ENCODE results near the gene MYH14. TPM values are rescaled to one million over a fixed set of nuclear protein-coding genes. Genes with fewer than 3 reads are reported as not detected.

MYH14 gene
- total RNA-seq, 1 donor from 2014 or later, result not detected

- intact Hi-C loops (cut with micrococcal nuclease), result loop anchor here (1.0 to 2.0 kb wide), 14 partner anchors 11 to 565 kb away; partner anchors contain the start of genes EMC10, GARIN5A, JOSD2 and KCNC3
These were observed 154.0 kb downstream of the MYH14 start for GRCh38 chr19:50357178-50358100.

GRCh38 chr19:50358483-50359327 is 155.3 kb downstream of the MYH14 start:
- intact Hi-C loops (cut with micrococcal nuclease), result no loop called here

- intact Hi-C loops (cut with micrococcal nuclease), result no loop called here
These were observed 156.0 kb downstream of the MYH14 start for GRCh38 chr19:50359328-50359818.

Other genes starting within 250 kb of the MYH14 start
- gene SIGLEC11, start 242.4 kb upstream of the MYH14 start, total RNA-seq, result not detected in 2 replicates
- 73.2 and 80.2 TPM in 2 replicates for gene VRK3, start 178.2 kb upstream of the MYH14 start, total RNA-seq
- 9.6 and 10.4 TPM in 2 replicates for gene ZNF473, start 177.6 kb upstream of the MYH14 start, total RNA-seq
- not detected in 2 replicates for gene IZUMO2, start 40.3 kb upstream of the MYH14 start, total RNA-seq
- 16.0 and 17.2 TPM in 2 replicates for gene KCNC3, start 125.8 kb downstream of the MYH14 start, total RNA-seq
- 8.3 and 10.4 TPM in 2 replicates for gene NAPSA, start 162.0 kb downstream of the MYH14 start, total RNA-seq
- 67.4 and 72.1 TPM in 2 replicates for gene NR1H2, start 172.8 kb downstream of the MYH14 start, total RNA-seq
- gene POLD1, start 180.7 kb downstream of the MYH14 start, total RNA-seq, result 105 and 120 TPM in 2 replicates
- gene SPIB, start 215.3 kb downstream of the MYH14 start, total RNA-seq, result 0.86 and 0.95 TPM in 2 replicates
- gene MYBPC2, start 229.3 kb downstream of the MYH14 start, total RNA-seq, result 0.44 and 0.76 TPM in 2 replicates